ENCODE results near the gene TMPRSS11E.

GRCh38 chr4:68416591-68416990 lies 30.7 kb upstream of the TMPRSS11E start:
- no peak for TF ChIP-seq SP1 (IDR thresholded peaks at IDR 0.05)
- TF ChIP-seq JUND (IDR thresholded peaks at IDR 0.05): no peak
- TF ChIP-seq, protein P1, sequence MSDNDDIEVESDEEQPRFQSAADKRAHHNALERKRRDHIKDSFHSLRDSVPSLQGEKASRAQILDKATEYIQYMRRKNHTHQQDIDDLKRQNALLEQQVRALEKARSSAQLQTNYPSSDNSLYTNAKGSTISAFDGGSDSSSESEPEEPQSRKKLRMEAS (IDR thresholded peaks at IDR 0.05): no peak
- TF ChIP-seq, protein P2, sequence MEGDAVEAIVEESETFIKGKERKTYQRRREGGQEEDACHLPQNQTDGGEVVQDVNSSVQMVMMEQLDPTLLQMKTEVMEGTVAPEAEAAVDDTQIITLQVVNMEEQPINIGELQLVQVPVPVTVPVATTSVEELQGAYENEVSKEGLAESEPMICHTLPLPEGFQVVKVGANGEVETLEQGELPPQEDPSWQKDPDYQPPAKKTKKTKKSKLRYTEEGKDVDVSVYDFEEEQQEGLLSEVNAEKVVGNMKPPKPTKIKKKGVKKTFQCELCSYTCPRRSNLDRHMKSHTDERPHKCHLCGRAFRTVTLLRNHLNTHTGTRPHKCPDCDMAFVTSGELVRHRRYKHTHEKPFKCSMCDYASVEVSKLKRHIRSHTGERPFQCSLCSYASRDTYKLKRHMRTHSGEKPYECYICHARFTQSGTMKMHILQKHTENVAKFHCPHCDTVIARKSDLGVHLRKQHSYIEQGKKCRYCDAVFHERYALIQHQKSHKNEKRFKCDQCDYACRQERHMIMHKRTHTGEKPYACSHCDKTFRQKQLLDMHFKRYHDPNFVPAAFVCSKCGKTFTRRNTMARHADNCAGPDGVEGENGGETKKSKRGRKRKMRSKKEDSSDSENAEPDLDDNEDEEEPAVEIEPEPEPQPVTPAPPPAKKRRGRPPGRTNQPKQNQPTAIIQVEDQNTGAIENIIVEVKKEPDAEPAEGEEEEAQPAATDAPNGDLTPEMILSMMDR (IDR thresholded peaks at IDR 0.05; ENCODE audit: low read depth, low read length, missing input control): no peak
- TF ChIP-seq, protein P3, sequence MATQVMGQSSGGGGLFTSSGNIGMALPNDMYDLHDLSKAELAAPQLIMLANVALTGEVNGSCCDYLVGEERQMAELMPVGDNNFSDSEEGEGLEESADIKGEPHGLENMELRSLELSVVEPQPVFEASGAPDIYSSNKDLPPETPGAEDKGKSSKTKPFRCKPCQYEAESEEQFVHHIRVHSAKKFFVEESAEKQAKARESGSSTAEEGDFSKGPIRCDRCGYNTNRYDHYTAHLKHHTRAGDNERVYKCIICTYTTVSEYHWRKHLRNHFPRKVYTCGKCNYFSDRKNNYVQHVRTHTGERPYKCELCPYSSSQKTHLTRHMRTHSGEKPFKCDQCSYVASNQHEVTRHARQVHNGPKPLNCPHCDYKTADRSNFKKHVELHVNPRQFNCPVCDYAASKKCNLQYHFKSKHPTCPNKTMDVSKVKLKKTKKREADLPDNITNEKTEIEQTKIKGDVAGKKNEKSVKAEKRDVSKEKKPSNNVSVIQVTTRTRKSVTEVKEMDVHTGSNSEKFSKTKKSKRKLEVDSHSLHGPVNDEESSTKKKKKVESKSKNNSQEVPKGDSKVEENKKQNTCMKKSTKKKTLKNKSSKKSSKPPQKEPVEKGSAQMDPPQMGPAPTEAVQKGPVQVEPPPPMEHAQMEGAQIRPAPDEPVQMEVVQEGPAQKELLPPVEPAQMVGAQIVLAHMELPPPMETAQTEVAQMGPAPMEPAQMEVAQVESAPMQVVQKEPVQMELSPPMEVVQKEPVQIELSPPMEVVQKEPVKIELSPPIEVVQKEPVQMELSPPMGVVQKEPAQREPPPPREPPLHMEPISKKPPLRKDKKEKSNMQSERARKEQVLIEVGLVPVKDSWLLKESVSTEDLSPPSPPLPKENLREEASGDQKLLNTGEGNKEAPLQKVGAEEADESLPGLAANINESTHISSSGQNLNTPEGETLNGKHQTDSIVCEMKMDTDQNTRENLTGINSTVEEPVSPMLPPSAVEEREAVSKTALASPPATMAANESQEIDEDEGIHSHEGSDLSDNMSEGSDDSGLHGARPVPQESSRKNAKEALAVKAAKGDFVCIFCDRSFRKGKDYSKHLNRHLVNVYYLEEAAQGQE (IDR thresholded peaks at IDR 0.05): no peak
- no peak for TF ChIP-seq EGR1 (IDR thresholded peaks at IDR 0.05; ENCODE audit: low read depth in 2 of 2)
- no peak for TF ChIP-seq TAF1 (conservative IDR thresholded peaks at IDR 0.05)
- no peak for TF ChIP-seq FOXA1 (IDR thresholded peaks at IDR 0.05)
- no peak for TF ChIP-seq NR2F2 (IDR thresholded peaks at IDR 0.05)
